Caki2 (cell line): ENCODE measurements around the gene DPF3. TPM values are rescaled to one million over a fixed set of nuclear protein-coding genes. Genes with fewer than 3 reads are reported as not detected.

ENCODE experiments used
- DNase-seq: peaks from one replicate; pipeline ENCODE4 v3.0.0-alpha.2; 2015; ENCODE audit warnings: low read depth
- in situ Hi-C: cut with HindIII; loops from 2 replicates; pipeline ENCODE4 v1.10.0; 2016; ENCODE audit warnings: low sequenced_read_pairs, low pct_unique_long_range_greater_than_20kb, mixed read lengths
- total RNA-seq: library from RNA; depleted of rRNA; stranded (reverse); fragments of >200 nt; shearing (Covaris generic); gene quantifications from 2 replicates; pipeline ENCODE4 v1.2.3, GENCODE V29; 2014; ENCODE audit warnings: low replicate concordance

Gene DPF3
- total RNA-seq, 1 experiment from 2014 or later = not detected

GRCh38 chr14:72907886-72908285 is 14.0 kb upstream of the DPF3 start:
- in situ Hi-C loops = no loop called here
- DNase-seq = no peak

- DNase-seq = no peak
- in situ Hi-C loops = no loop called here
These were observed 13.0 kb upstream of the DPF3 start for GRCh38 chr14:72906879-72907278.

GRCh38 chr14:72906316-72906715 is 12.4 kb upstream of the DPF3 start:
- in situ Hi-C loops = no loop called here
- DNase-seq = peak; percentile 85

GRCh38 chr14:72904840-72905561 is 11.1 kb upstream of the DPF3 start:
- DNase-seq = peak; percentile 56
- in situ Hi-C loops = no loop called here

- in situ Hi-C loops = no loop called here
- no peak for DNase-seq
These were observed 10.3 kb upstream of the DPF3 start for GRCh38 chr14:72904218-72904617.

- DNase-seq = no peak
- in situ Hi-C loops = no loop called here
These were observed 9.8 kb upstream of the DPF3 start for GRCh38 chr14:72903716-72904115.

- in situ Hi-C loops = no loop called here
- DNase-seq = no peak
These were observed 9.1 kb upstream of the DPF3 start for GRCh38 chr14:72902801-72903530.

- in situ Hi-C loops = no loop called here
- no peak for DNase-seq
These were observed 7.5 kb upstream of the DPF3 start for GRCh38 chr14:72901361-72901760.

GRCh38 chr14:72898448-72898847 is 4.5 kb upstream of the DPF3 start:
- DNase-seq = no peak
- in situ Hi-C loops = no loop called here

GRCh38 chr14:72894623-72895378 is 900 bp upstream of the DPF3 start:
- peak; percentile 45 for DNase-seq
- in situ Hi-C loops = no loop called here

GRCh38 chr14:72894323-72894622 is 372 bp upstream of the DPF3 start:
- in situ Hi-C loops = no loop called here
- DNase-seq = no peak

- in situ Hi-C loops = no loop called here
- DNase-seq = no peak
These were observed 844 bp downstream of the DPF3 start for GRCh38 chr14:72892879-72893635.

- in situ Hi-C loops = no loop called here
- no peak for DNase-seq
These were observed 1.6 kb downstream of the DPF3 start for GRCh38 chr14:72892103-72892878.

- no peak for DNase-seq
- in situ Hi-C loops = no loop called here
These were observed 2.2 kb downstream of the DPF3 start for GRCh38 chr14:72891666-72892102.

- DNase-seq = no peak
- in situ Hi-C loops = no loop called here
These were observed 4.5 kb downstream of the DPF3 start for GRCh38 chr14:72889366-72889765.

GRCh38 chr14:72888636-72889201 is 5.2 kb downstream of the DPF3 start:
- in situ Hi-C loops = no loop called here
- DNase-seq = no peak

GRCh38 chr14:72888192-72888591 is 5.7 kb downstream of the DPF3 start:
- no peak for DNase-seq
- in situ Hi-C loops = no loop called here

GRCh38 chr14:72887514-72887913 is 6.4 kb downstream of the DPF3 start:
- in situ Hi-C loops = no loop called here
- DNase-seq = no peak
